GM12891 (cell line): ENCODE data around the gene YIF1B.

Experiments
- POLR2A ChIP-seq: IDR thresholded peaks from 2 replicates; pipeline ENCODE4 v1.6.1; 2011; ENCODE audit warnings: low read depth, low read length, control low read depth
- POLR2AphosphoS5 ChIP-seq: IDR thresholded peaks from 2 replicates; pipeline ENCODE4 v1.6.1; 2011; ENCODE audit warnings: low read depth, low read length, control low read depth
- POU2F2 ChIP-seq: IDR thresholded peaks from 2 replicates; pipeline ENCODE4 v1.6.1; 2011; ENCODE audit warnings: low read depth, mild to moderate bottlenecking, control low read depth, low read length, moderate library complexity
- SPI1 ChIP-seq: IDR thresholded peaks from 2 replicates; pipeline ENCODE4 v1.6.1; 2011; ENCODE audit warnings: low read depth, low read length, control low read depth
- TAF1 ChIP-seq: IDR thresholded peaks from 2 replicates; pipeline ENCODE4 v1.6.1; 2011; ENCODE audit warnings: low read depth, low read length, control low read depth

DNA sequence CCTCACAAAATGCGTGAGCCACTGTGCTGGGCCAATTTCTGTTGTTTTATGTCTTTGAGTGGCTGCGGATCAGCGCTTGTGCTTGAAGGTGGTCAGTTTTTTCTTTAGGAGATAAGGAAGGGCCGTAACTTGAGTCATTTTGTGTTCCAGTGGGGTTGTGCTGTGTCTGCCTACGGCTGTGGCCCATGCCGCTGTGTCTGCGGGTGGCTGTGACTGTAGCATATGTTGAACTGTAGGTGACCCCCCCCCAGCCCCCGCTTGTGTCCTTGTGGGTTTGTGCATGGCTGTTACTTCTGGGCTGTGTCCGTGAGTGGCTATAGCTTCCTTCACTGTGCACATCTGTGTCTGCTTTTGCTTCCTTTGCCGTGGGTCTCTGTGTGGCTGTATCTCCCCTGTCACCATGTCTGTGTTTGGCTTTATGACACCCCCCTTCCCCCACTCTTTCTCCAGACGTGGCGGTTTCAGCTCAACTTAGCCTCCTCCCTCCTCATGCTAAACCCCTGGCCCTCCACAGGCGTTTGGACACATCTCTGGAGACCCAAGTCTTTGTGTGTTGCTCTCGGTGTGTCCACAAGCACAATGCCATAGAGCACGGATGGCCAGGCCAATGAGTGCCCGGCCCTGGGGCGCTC, 60.2 kb downstream of the YIF1B start:
- TF ChIP-seq POLR2A: no peak
- TF ChIP-seq POU2F2: no peak
- TF ChIP-seq POLR2AphosphoS5: no peak
- TF ChIP-seq TAF1: no peak
- no peak for TF ChIP-seq SPI1
